Stimulated activated naive CD4-positive, alpha-beta T cell treated with Interleukin-2 at 50 U/mL for 16 hours (primary cell): ENCODE measurements around the gene BET1L.
"Not testable (repeated sequence)": the region's sequence is repeated elsewhere in the genome, so short reads cannot be mapped to it uniquely, and the experiment has no call there.

Source experiments
- DNase-seq: peaks from one replicate; lab custom pipeline; 2025; lab: John Stamatoyannopoulos, UW

BET1L gene

GRCh38 chr11:193481-193880, 13.7 kb downstream of the BET1L start:
- DNase-seq = not testable (repeated sequence)

GRCh38 chr11:192674-193128, 14.5 kb downstream of the BET1L start, which contains the start of gene SCGB1C1:
SCGB1C1 (plus strand) TSS chr11:193078; CDS start chr11:193100, 22 bp downstream.
- DNase-seq = not testable (repeated sequence)

GRCh38 chr11:191490-192478, 15.4 kb downstream of the BET1L start:
- not testable (repeated sequence) for DNase-seq

GRCh38 chr11:190546-190945, 16.7 kb downstream of the BET1L start:
- not testable (repeated sequence) for DNase-seq

- DNase-seq = not testable (repeated sequence)
Measured at GRCh38 chr11:189843-190311, 17.3 kb downstream of the BET1L start.

GRCh38 chr11:189200-189783, 17.9 kb downstream of the BET1L start:
- DNase-seq = not testable (repeated sequence)

- not testable (repeated sequence) for DNase-seq
Measured at GRCh38 chr11:180242-180641, 27.0 kb downstream of the BET1L start.
